ENCODE data around the gene DDX39A. TPM values are rescaled to one million over a fixed set of nuclear protein-coding genes. Genes with fewer than 3 reads are reported as not detected.
A peak's percentile ranks its signal among the peaks of the same experiment; 100 is the strongest.
"Not testable (repeated sequence)": the region's sequence is repeated elsewhere in the genome, so short reads cannot be mapped to it uniquely, and the experiment has no call there.

Gene DDX39A
- total RNA-seq, 2 experiments from 2014 or later, result 192 to 202 TPM

DNA sequence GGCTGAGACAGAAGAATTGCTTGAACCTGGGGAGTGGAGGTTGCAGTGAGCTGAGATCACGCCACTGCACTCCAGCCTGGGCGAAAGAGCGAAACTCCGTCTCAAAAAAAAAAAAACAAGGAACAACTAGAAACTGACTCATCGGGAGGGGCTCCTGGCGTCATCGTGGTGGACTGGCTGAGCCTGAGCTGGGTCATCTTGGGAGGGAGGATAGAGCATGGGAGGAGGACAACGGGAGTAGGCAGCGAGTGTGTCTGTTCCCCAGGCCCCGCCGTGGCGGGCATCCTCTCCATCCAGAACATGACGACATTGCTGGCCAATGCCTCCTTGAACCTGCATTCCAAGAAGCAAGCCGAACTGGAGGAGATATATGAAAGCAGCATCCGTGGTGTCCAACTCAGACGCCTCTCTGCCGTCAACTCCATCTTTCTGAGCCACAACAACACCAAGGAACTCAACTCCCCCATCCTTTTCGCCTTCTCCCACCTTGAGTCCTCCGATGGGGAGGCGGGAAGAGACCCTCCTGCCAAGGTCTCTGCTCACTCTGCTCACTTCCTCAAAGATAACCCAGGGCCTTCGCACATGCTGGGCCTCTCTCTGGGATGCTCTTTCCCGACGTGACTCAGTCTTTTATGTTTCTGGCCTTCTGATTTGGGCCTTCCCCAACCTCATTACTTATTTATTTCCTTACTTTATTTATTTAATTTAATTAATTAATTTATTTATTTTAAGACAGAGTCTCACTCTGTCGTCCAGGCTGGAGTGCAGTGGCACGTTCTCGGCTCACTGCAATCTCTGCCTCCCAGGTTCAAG, 16.6 kb downstream of the DDX39A start:
- POLR2A ChIA-PET, result interaction anchor here (0.6 to 13.1 kb wide), 6 partner anchors 17 to 120 kb away, joined by 3 to 250 read pairs (median 4); partner anchors contain the start of gene ADGRE5
- peaks cover 40% of the 10 kb centered on the region for H3K36me3 Mint-ChIP-seq
- ATAC-seq (ENCODE audit: low read depth) (no peak), DNase-seq (no peak)
- H3K27me3 Mint-ChIP-seq, result no peaks in the 10 kb centered on the region
- no peaks in the 10 kb centered on the region for H3K9me3 Mint-ChIP-seq
- peaks cover 9% of the 10 kb centered on the region for H3K4me1 Mint-ChIP-seq
- H3K4me3 Mint-ChIP-seq, result no peak overlapping the region
- no peak overlapping the region for H3K27ac Mint-ChIP-seq

DNA sequence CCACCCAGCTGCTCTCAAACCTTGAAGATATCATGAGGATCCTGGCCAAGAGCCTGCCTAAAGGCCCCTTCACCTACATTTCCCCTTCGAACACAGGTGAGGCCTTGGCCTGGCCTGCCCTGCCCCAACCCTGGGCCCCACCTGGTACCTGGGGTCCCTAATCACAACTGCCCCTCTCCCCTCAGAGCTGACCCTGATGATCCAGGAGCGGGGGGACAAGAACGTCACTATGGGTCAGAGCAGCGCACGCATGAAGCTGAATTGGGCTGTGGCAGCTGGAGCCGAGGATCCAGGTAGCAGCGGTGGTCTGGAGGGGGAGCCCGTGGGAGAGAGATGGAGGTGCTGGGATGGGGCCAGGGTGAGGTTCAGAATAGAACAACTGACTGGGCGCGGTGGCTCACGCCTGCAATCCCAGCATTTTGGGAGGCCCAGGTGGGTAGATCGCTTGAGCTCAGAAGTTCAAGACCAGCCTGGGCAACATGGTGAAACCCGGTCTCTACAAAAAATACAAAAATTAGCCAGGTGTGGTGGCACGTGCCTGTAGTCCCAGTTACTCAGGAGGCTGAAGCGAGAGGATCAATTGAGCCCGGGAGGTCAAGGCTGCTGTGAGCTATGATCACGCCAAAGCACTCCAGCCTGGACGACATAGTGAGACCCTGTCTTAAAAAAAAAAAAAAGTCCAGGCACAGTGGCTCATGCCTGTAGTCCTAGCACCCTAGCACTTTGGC, 17.5 kb downstream of the DDX39A start:
- POLR2A ChIA-PET, result interaction anchor here (0.8 to 13.1 kb wide), 5 partner anchors 12 to 53 kb away, joined by 3 to 250 read pairs (median 3); no protein-coding TSS in a partner anchor
- Mint-ChIP-seq H3K4me1 (peaks cover 7% of the 10 kb centered on the region), H3K27me3 (no peaks in the 10 kb centered on the region), H3K4me3 (no peak overlapping the region), H3K27ac (no peak overlapping the region), H3K36me3 (peaks cover 39% of the 10 kb centered on the region), H3K9me3 (no peaks in the 10 kb centered on the region)
- DNase-seq (no peak), ATAC-seq (ENCODE audit: low read depth) (no peak)

- POLR2A ChIA-PET, result interaction anchor here (0.8 to 13.1 kb wide), 4 partner anchors 11 to 53 kb away, joined by 3 to 250 read pairs (median 4); no protein-coding TSS in a partner anchor
- DNase-seq (no peak), ATAC-seq (ENCODE audit: low read depth) (no peak)
- no peaks in the 10 kb centered on the region for H3K27me3 Mint-ChIP-seq
- H3K27ac Mint-ChIP-seq, result no peak overlapping the region
- H3K4me3 Mint-ChIP-seq, result no peak overlapping the region
- peaks cover 4% of the 10 kb centered on the region for H3K4me1 Mint-ChIP-seq
- H3K9me3 Mint-ChIP-seq, result no peaks in the 10 kb centered on the region
- H3K36me3 Mint-ChIP-seq, result peaks cover 40% of the 10 kb centered on the region
Observed at GRCh38 chr19:14400951-14401431, 18.1 kb downstream of the DDX39A start.

DNA sequence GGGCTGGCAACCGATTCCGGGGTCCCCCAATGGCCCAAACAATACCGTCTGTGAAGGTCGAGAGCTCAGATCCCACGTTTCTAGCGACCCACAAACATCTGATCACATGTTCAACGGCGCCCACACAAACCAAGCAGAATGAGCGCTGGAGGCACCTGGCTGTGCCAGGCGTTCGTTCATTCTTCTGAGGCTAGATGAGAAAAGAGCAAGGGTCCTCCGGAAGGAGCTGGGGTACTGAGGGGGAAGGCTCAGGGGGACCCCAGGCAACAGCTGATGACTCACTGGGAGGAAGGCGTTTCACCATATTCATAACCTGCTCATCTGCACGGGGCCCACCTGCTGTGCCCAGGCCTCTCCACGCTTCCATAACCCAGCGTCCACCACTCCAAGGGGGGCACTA, 22.0 kb downstream of the DDX39A start:
- not testable (repeated sequence) for DNase-seq; H3K4me3 Mint-ChIP-seq; H3K27me3 Mint-ChIP-seq; H3K9me3 Mint-ChIP-seq; ATAC-seq (ENCODE audit: low read depth); H3K4me1 Mint-ChIP-seq
- H3K27ac Mint-ChIP-seq, result peak overlapping the region; percentile 56
- POLR2A ChIA-PET, result interaction anchor here (0.6 to 1.2 kb wide), 2 partner anchors 12 to 13 kb away, joined by 3 to 4 read pairs; no protein-coding TSS in a partner anchor
- peaks cover 35% of the 10 kb centered on the region for H3K36me3 Mint-ChIP-seq

DNA sequence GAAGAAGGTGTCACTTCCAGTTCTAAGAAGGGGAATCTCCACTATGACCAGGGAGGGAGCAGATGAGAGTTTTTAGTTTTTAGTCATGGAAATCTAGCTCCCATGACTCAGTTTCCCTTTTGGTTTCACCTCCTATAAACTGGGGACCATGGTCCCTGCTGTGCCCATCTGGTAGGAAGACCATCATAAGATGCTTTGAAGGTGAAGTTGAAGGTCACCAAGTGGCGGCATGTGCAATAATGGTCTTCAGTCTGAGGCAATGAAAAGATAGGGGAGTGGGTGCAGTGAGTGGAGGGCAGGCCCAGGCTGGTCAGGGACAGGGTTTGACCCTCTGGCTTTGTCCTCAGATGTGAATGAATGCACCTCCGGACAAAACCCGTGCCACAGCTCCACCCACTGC, 22.4 kb downstream of the DDX39A start:
- POLR2A ChIA-PET, result interaction anchor here (1.2 to 2.4 kb wide), 2 partner anchors 8 to 13 kb away, joined by 3 to 10 read pairs; no protein-coding TSS in a partner anchor
- not testable (repeated sequence) for DNase-seq; ATAC-seq (ENCODE audit: low read depth); H3K27me3 Mint-ChIP-seq; H3K27ac Mint-ChIP-seq; H3K9me3 Mint-ChIP-seq; H3K4me1 Mint-ChIP-seq; H3K4me3 Mint-ChIP-seq
- H3K36me3 Mint-ChIP-seq, result peaks cover 34% of the 10 kb centered on the region

DNA sequence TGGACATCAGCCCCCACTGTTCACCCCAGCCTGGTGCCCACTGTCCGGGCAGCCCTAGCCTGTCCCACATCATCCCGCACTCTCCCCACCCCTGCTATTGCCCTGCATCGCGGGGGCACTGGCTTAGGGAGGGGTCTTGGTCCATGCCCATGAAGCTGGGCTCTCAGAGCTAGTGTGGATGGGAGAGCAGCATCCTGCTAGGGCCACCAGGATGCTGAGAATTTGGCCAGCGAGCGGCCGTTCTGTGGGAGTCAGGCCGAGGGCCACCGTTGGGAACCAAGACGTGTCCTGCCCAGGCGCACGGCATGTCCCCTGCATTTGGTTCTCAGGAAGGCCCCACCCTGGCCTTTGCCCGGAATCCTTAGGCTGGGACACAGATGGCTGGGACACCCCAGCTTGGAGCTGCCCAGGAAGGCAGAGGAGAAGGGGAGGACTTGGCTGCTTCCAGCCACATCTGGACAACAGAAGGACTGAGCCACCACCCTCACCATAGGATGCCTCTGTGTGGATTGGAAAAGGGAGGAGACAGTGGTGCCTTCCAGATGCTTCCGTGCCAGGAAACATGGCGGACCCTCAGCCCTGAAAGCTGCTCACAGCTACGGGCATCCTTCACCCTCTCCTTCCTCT, 23.3 kb downstream of the DDX39A start:
- ATAC-seq (ENCODE audit: low read depth) (no peak), DNase-seq (no peak)
- peak overlapping the region; percentile 21 for H3K27ac Mint-ChIP-seq
- no peaks in the 10 kb centered on the region for H3K27me3 Mint-ChIP-seq
- peaks cover 7% of the 10 kb centered on the region for H3K4me1 Mint-ChIP-seq
- no peak overlapping the region for H3K4me3 Mint-ChIP-seq
- POLR2A ChIA-PET, result interaction anchor here (1.8 to 2.4 kb wide), 3 partner anchors 9 to 40 kb away, joined by 5 to 10 read pairs (median 6); no protein-coding TSS in a partner anchor
- H3K9me3 Mint-ChIP-seq, result no peaks in the 10 kb centered on the region
- H3K36me3 Mint-ChIP-seq, result peaks cover 33% of the 10 kb centered on the region

GRCh38 chr19:14395262-14395661, 23.9 kb downstream of the DDX39A start:
- ATAC-seq (ENCODE audit: low read depth), result no peak

GRCh38 chr19:14394167-14394566, 25.0 kb downstream of the DDX39A start:
- POLR2A ChIA-PET, result interaction anchor here (0.8 to 2.8 kb wide), 6 partner anchors 10 to 38 kb away, joined by 3 to 14 read pairs (median 6); partner anchors contain the start of gene ADGRE5
- no peaks in the 10 kb centered on the region for H3K27me3 Mint-ChIP-seq
- peaks cover 35% of the 10 kb centered on the region for H3K36me3 Mint-ChIP-seq
- H3K4me3 Mint-ChIP-seq, result no peak overlapping the region
- no peaks in the 10 kb centered on the region for H3K9me3 Mint-ChIP-seq
- peaks cover 7% of the 10 kb centered on the region for H3K4me1 Mint-ChIP-seq
- DNase-seq (no peak), ATAC-seq (ENCODE audit: low read depth) (peak; percentile 25)
- H3K27ac Mint-ChIP-seq, result no peak overlapping the region

More at GRCh38 chr19:14395262-14395661, 23.9 kb downstream of the DDX39A start:
- Mint-ChIP-seq H3K4me3 (no peak overlapping the region), H3K27ac (no peak overlapping the region), H3K36me3 (peaks cover 36% of the 10 kb centered on the region), H3K27me3 (no peaks in the 10 kb centered on the region), H3K4me1 (peaks cover 7% of the 10 kb centered on the region), H3K9me3 (no peaks in the 10 kb centered on the region)
- POLR2A ChIA-PET, result interaction anchor here (0.6 to 2.4 kb wide), 6 partner anchors 9 to 39 kb away, joined by 3 to 10 read pairs (median 6); no protein-coding TSS in a partner anchor
- no peak for DNase-seq

- Mint-ChIP-seq H3K27ac (peak overlapping the region; percentile 45), H3K4me3 (no peak overlapping the region), H3K4me1 (peaks cover 11% of the 10 kb centered on the region), H3K27me3 (no peaks in the 10 kb centered on the region), H3K9me3 (no peaks in the 10 kb centered on the region), H3K36me3 (peaks cover 38% of the 10 kb centered on the region)
- DNase-seq, result no peak
- POLR2A ChIA-PET, result interaction anchor here (0.6 to 3.3 kb wide), 5 partner anchors 10 to 135 kb away, joined by 3 to 28 read pairs (median 4); partner anchors contain the start of gene ADGRE5
- ATAC-seq (ENCODE audit: low read depth), result no peak
Observed at GRCh38 chr19:14393329-14393728, 25.8 kb downstream of the DDX39A start.

DNA sequence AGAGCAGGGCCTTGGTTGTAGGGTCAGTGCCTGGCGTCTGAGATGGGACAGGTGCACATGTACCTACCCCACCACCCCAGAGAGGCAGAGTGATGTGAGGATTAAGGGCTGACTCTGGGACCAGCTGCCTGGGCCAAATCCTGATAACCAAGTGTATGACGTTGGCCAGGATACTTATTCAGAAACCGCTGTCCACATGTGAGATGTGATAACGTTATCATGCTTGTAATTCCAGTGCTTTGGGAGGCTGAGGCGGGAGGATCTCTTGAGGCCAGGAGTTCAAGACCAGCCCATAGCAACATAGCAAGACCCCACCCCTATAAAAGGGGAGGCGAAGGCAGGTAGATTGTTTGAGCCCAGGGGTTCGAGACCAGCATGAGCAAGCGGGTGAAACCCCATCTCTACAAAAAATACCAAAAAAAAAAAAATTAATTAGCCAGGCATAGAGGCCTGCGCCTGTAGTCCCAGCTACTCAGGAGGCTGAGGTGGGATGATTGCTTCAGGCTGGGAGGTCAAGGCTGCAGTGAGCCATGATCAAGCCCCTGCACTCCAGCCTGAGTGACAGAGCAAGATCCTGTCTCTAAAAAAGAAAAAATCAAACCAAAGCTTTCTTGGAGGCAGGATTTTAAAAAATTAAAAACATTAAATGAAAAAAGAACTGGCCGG, 27.9 kb downstream of the DDX39A start:
- Mint-ChIP-seq H3K4me3 (no peak overlapping the region), H3K4me1 (peaks cover 11% of the 10 kb centered on the region), H3K9me3 (no peaks in the 10 kb centered on the region), H3K27ac (peak overlapping the region; percentile 45), H3K27me3 (no peaks in the 10 kb centered on the region), H3K36me3 (peaks cover 29% of the 10 kb centered on the region)
- DNase-seq (no peak), ATAC-seq (ENCODE audit: low read depth) (no peak)
- POLR2A ChIA-PET, result interaction anchor here (0.7 to 3.3 kb wide), 6 partner anchors 8 to 29 kb away, joined by 3 to 28 read pairs (median 4); partner anchors contain the start of gene ADGRE5

GRCh38 chr19:14390548-14390947, 28.6 kb downstream of the DDX39A start:
- ATAC-seq (ENCODE audit: low read depth) (no peak), DNase-seq (no peak)
- Mint-ChIP-seq H3K27me3 (no peaks in the 10 kb centered on the region), H3K36me3 (peaks cover 27% of the 10 kb centered on the region), H3K27ac (peak overlapping the region; percentile 45), H3K4me3 (no peak overlapping the region), H3K4me1 (peaks cover 11% of the 10 kb centered on the region), H3K9me3 (no peaks in the 10 kb centered on the region)
- POLR2A ChIA-PET, result interaction anchor here (1.1 to 3.3 kb wide), 4 partner anchors 8 to 29 kb away, joined by 3 to 28 read pairs (median 4); partner anchors contain the start of gene ADGRE5

DNA sequence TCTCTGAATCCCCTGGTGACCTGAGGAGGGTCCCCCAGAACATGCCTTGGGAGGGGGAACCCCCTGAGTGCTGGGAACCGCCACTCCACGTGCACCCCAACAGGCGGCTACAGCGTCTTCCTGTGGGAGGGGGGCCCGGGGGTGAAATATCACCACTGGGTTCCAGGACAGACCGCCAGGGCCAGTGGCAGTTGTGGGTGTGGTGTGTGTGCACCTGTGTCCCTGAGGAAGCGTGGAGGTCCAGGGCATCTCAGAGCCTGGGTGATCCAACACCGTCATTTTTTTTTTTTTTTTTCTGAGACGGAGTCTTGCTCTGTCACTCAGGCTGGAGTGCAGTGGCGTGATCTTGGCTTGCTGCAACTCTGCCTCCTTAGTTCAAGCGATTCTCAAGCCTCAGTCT, 33.6 kb downstream of the DDX39A start:
- Mint-ChIP-seq H3K27ac (peak overlapping the region; percentile 95), H3K4me3 (peak overlapping the region; percentile 98), H3K27me3 (no peaks in the 10 kb centered on the region), H3K36me3 (peaks cover 36% of the 10 kb centered on the region), H3K4me1 (peaks cover 19% of the 10 kb centered on the region), H3K9me3 (no peaks in the 10 kb centered on the region)
- DNase-seq (no peak), ATAC-seq (ENCODE audit: low read depth) (no peak)
- POLR2A ChIA-PET, result interaction anchor here (0.6 to 12.1 kb wide), 6 partner anchors 11 to 185 kb away, joined by 4 to 747 read pairs (median 24); no protein-coding TSS in a partner anchor
